ENCODE data around the gene GPC6. TPM values are rescaled to one million over a fixed set of nuclear protein-coding genes. Genes with fewer than 3 reads are reported as not detected.
"Not testable (repeated sequence)": the region's sequence is repeated elsewhere in the genome, so short reads cannot be mapped to it uniquely, and the experiment has no call there.

GPC6 gene
- total RNA-seq, result not detected in 2 replicates

DNA sequence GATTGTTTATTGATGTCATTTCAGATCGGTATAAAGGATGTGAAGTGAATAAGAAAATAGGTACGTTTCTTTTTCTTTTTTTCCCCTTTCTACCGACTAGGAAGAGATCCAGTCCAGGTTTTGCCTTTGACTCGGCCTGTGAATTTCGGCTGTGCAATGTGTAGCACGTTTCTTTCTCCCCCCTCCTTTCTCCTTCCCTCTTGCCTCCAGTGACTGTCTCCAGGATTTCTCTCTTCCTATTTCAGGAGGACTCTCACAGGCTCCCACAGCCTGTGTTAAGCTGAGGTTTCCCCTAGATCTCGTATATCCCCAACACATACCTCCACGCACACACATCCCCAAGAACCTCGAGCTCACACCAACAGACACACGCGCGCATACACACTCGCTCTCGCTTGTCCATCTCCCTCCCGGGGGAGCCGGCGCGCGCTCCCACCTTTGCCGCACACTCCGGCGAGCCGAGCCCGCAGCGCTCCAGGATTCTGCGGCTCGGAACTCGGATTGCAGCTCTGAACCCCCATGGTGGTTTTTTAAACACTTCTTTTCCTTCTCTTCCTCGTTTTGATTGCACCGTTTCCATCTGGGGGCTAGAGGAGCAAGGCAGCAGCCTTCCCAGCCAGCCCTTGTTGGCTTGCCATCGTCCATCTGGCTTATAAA, at the start of gene GPC6:
TSS of gene GPC6 (plus strand) at position 185 of the 657 bp plus-strand sequence.
- H3K4me3 Mint-ChIP-seq, result no peak within 1 kb of the TSS
- intact Hi-C loops (cut with micrococcal nuclease), result no loop called here
- H3K36me3 Mint-ChIP-seq (ENCODE audit: low read depth), result no peaks in the 10 kb centered on the region
- peaks cover 30% of the 10 kb centered on the region for H3K27me3 Mint-ChIP-seq (ENCODE audit: insufficient read depth)
- H3K4me1 Mint-ChIP-seq (ENCODE audit: low read depth), result no peaks in the 10 kb centered on the region
- DNase-seq (ENCODE audit: low spot score), result no peak
- no peak within 1 kb of the TSS for H3K27ac Mint-ChIP-seq
- no peaks in the 10 kb centered on the region for H3K9me3 Mint-ChIP-seq

GRCh38 chr13:93180356-93180969, 46.1 kb upstream of the GPC6 start:
- H3K27ac Mint-ChIP-seq, result no peak overlapping the region
- intact Hi-C loops (cut with micrococcal nuclease), result no loop called here
- peaks cover 2% of the 10 kb centered on the region for H3K9me3 Mint-ChIP-seq
- DNase-seq (ENCODE audit: low spot score), result no peak
- H3K4me1 Mint-ChIP-seq (ENCODE audit: low read depth), result no peaks in the 10 kb centered on the region
- H3K4me3 Mint-ChIP-seq, result no peak overlapping the region
- H3K27me3 Mint-ChIP-seq (ENCODE audit: insufficient read depth), result no peaks in the 10 kb centered on the region
- no peaks in the 10 kb centered on the region for H3K36me3 Mint-ChIP-seq (ENCODE audit: low read depth)

- Mint-ChIP-seq H3K27ac (no peak overlapping the region), H3K4me1 (ENCODE audit: low read depth) (no peaks in the 10 kb centered on the region), H3K4me3 (no peak overlapping the region), H3K36me3 (ENCODE audit: low read depth) (no peaks in the 10 kb centered on the region), H3K27me3 (ENCODE audit: insufficient read depth) (no peaks in the 10 kb centered on the region), H3K9me3 (no peaks in the 10 kb centered on the region)
- no peak for DNase-seq (ENCODE audit: low spot score)
- intact Hi-C loops (cut with micrococcal nuclease), result no loop called here
Measured at GRCh38 chr13:93182406-93182805, 44.2 kb upstream of the GPC6 start.

GRCh38 chr13:93183302-93183701, 43.3 kb upstream of the GPC6 start:
- Mint-ChIP-seq H3K27me3 (ENCODE audit: insufficient read depth) (no peaks in the 10 kb centered on the region), H3K4me1 (ENCODE audit: low read depth) (no peaks in the 10 kb centered on the region), H3K4me3 (no peak overlapping the region), H3K27ac (no peak overlapping the region), H3K9me3 (no peaks in the 10 kb centered on the region), H3K36me3 (ENCODE audit: low read depth) (no peaks in the 10 kb centered on the region)
- intact Hi-C loops (cut with micrococcal nuclease), result no loop called here
- DNase-seq (ENCODE audit: low spot score), result no peak

DNA sequence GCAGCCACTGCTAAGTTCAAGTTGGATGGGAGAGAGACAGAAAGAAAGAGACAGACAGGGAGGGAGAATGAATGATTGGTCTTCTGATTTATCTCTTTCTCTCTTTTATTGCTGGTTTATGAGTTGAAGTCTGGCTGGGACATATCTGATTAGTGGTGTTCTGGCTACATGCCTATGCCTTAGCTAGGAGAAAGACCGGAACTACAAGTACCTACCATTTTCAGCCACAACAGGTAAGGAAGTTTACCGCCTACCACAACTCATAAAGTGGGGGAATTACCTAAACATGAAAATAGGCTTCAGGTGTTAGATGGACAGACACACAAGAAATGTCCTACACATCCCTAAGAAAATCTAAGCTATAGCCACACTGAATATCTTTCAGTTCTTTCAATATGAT, 36.6 kb upstream of the GPC6 start:
- Mint-ChIP-seq H3K36me3 (ENCODE audit: low read depth) (no peaks in the 10 kb centered on the region), H3K4me1 (ENCODE audit: low read depth) (no peaks in the 10 kb centered on the region), H3K4me3 (no peak overlapping the region), H3K9me3 (no peaks in the 10 kb centered on the region), H3K27me3 (ENCODE audit: insufficient read depth) (no peaks in the 10 kb centered on the region), H3K27ac (no peak overlapping the region)
- DNase-seq (ENCODE audit: low spot score), result no peak
- intact Hi-C loops (cut with micrococcal nuclease), result no loop called here

DNA sequence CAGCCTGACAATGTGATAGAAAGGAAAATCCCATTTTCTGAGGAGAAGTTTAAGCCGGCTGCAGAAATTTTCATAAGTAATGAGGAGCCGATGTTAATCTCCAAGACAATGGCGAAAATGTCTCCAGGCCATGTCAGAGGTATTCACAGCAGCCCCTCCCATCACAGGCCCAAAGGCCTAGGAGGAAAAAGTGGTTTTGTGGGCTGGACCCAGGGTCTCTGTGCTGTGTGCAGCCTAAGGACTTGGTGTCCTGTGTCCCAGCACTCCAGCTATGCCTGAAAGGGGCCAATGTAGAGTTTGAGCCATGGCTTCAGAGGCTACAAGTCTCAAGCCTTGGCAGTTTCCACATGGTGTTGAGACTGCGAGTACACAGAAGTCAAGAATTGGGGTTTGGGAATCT, 32.9 kb upstream of the GPC6 start:
- no peak for DNase-seq (ENCODE audit: low spot score)
- Mint-ChIP-seq H3K27me3 (ENCODE audit: insufficient read depth) (no peaks in the 10 kb centered on the region), H3K4me3 (no peak overlapping the region), H3K4me1 (ENCODE audit: low read depth) (no peaks in the 10 kb centered on the region), H3K36me3 (ENCODE audit: low read depth) (no peaks in the 10 kb centered on the region), H3K27ac (no peak overlapping the region), H3K9me3 (peaks cover 11% of the 10 kb centered on the region)
- intact Hi-C loops (cut with micrococcal nuclease), result no loop called here

DNA sequence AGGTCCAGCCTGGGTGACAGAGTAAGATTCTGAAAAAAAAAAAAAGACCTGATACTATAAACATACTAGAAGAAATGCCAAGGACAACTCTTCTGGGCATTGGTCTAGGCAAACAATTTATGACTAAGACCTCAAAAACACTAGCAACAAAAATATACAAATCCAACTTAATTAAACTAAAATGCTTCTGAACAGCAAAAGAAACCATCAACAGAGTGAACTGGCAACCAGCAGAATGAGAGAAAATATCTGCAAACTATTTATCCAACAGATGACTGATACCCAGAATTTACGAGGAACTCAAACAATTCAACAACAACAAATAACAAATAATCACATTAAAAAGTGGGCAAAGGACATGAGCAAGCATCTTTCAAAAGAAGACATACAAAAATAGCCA, 26.8 kb upstream of the GPC6 start:
- intact Hi-C loops (cut with micrococcal nuclease), result no loop called here
- H3K9me3 Mint-ChIP-seq, result peaks cover 11% of the 10 kb centered on the region
- no peaks in the 10 kb centered on the region for H3K36me3 Mint-ChIP-seq (ENCODE audit: low read depth)
- no peak overlapping the region for H3K4me3 Mint-ChIP-seq
- no peaks in the 10 kb centered on the region for H3K4me1 Mint-ChIP-seq (ENCODE audit: low read depth)
- H3K27ac Mint-ChIP-seq, result no peak overlapping the region
- DNase-seq (ENCODE audit: low spot score), result no peak
- no peaks in the 10 kb centered on the region for H3K27me3 Mint-ChIP-seq (ENCODE audit: insufficient read depth)

DNA sequence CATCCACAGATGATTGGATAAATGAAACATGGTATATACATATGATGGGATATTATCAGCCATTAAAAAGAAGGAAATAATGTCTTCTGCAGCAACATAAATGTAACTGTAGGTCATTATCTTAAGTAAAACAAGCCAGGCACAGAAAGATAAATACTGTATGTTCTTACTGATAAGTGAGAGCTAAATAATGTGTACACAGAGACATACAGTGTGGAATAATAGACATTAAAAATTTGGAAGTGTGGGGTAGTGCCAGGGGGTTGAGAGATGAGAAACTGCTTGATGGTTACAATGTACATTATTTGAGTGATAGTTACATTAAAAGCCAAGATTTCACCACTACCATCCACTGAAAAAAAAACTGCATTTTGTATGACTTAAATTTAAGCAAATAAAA, 26.0 kb upstream of the GPC6 start:
- H3K4me1 Mint-ChIP-seq (ENCODE audit: low read depth), result no peaks in the 10 kb centered on the region
- H3K36me3 Mint-ChIP-seq (ENCODE audit: low read depth), result no peaks in the 10 kb centered on the region
- intact Hi-C loops (cut with micrococcal nuclease), result no loop called here
- no peak overlapping the region for H3K4me3 Mint-ChIP-seq
- DNase-seq (ENCODE audit: low spot score), result no peak
- H3K9me3 Mint-ChIP-seq, result peaks cover 7% of the 10 kb centered on the region
- H3K27me3 Mint-ChIP-seq (ENCODE audit: insufficient read depth), result no peaks in the 10 kb centered on the region
- H3K27ac Mint-ChIP-seq, result no peak overlapping the region

GRCh38 chr13:93201992-93202558, 24.5 kb upstream of the GPC6 start:
- DNase-seq (ENCODE audit: low spot score), result no peak
- H3K36me3 Mint-ChIP-seq (ENCODE audit: low read depth), result no peaks in the 10 kb centered on the region
- H3K27me3 Mint-ChIP-seq (ENCODE audit: insufficient read depth), result no peaks in the 10 kb centered on the region
- peaks cover 7% of the 10 kb centered on the region for H3K9me3 Mint-ChIP-seq
- H3K4me3 Mint-ChIP-seq, result no peak overlapping the region
- H3K4me1 Mint-ChIP-seq (ENCODE audit: low read depth), result no peaks in the 10 kb centered on the region
- H3K27ac Mint-ChIP-seq, result no peak overlapping the region
- intact Hi-C loops (cut with micrococcal nuclease), result no loop called here

DNA sequence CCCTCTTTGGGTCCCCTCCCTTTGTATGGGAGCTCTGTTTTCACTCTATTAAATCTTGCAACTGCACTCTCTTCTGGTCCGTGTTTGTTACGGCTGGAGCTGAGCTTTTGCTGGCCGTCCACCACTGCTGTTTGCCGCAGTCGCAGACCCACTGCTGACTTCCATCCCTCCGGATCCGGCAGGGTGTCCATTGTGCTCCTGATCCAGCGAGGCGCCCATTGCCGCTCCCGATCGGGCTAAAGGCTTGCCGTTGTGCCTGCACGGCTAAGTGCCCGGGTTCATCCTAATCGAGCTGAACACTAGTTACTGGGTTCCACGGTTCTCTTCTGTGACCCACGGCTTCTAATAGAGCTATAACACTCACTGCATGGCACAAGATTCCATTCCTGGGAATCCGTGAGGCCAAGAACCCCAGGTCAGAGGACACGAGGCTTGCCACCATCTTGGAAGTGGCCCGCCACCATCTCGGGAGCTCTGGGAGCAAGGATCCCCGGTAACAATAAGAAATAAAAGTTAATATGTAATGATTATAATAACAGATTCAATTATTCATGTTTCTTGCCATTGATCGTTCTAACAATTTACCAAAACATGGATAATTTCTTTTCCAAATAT, 19.7 kb upstream of the GPC6 start:
- not testable (repeated sequence) for H3K27me3 Mint-ChIP-seq (ENCODE audit: insufficient read depth); H3K27ac Mint-ChIP-seq

DNA sequence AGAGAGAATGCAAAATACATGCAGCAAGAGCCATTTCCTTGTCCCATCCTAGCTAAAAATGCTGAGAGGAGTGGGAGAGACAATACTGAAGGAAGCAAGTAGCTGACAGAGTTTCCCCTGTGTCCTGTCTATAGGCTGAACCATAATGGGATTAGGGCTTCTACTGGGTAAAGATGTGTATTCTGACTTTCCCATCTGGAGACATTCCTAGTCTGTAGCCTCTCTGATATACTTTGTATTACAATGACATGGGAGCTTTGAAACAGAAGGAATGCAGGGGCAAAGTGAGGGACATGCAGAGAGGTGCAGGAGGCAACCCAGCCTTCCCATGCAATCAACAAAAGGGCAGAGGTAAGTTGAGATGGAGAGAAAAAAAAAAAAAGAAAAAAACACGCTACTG, 10.5 kb upstream of the GPC6 start:
- H3K4me1 Mint-ChIP-seq (ENCODE audit: low read depth), result no peaks in the 10 kb centered on the region
- no peak overlapping the region for H3K27ac Mint-ChIP-seq
- no peak for DNase-seq (ENCODE audit: low spot score)
- H3K36me3 Mint-ChIP-seq (ENCODE audit: low read depth), result no peaks in the 10 kb centered on the region
- H3K4me3 Mint-ChIP-seq, result no peak overlapping the region
- H3K27me3 Mint-ChIP-seq (ENCODE audit: insufficient read depth), result no peaks in the 10 kb centered on the region
- no peaks in the 10 kb centered on the region for H3K9me3 Mint-ChIP-seq
- intact Hi-C loops (cut with micrococcal nuclease), result no loop called here

More for the DNA sequence above, 19.7 kb upstream of the GPC6 start:
- H3K36me3 Mint-ChIP-seq (ENCODE audit: low read depth); DNase-seq (ENCODE audit: low spot score); H3K9me3 Mint-ChIP-seq; H3K4me1 Mint-ChIP-seq (ENCODE audit: low read depth); H3K4me3 Mint-ChIP-seq; intact Hi-C loops (cut with micrococcal nuclease): not testable (repeated sequence)

GRCh38 chr13:93217721-93218261, 8.8 kb upstream of the GPC6 start:
- H3K27ac Mint-ChIP-seq, result no peak overlapping the region
- H3K4me3 Mint-ChIP-seq, result no peak overlapping the region
- intact Hi-C loops (cut with micrococcal nuclease), result no loop called here

DNA sequence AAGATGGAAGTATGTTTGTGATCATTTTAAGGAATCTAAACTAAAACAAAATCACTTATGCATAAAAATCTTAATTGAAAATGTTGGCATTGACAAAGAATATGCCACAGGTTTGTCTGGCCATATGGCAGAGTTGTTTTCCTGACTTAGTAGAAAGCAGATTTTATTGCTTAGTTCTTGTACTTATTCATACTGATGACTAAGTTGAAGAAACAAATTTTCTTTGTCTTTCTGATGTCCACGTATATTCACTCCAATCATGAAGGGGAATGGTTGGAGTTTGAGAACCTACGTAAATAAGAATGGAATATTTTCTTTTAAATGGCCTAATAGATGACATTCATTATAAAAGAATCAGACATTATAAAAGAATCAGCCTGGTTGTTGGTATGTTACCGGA, 8.0 kb upstream of the GPC6 start:
- Mint-ChIP-seq H3K9me3 (no peaks in the 10 kb centered on the region), H3K27me3 (ENCODE audit: insufficient read depth) (no peaks in the 10 kb centered on the region), H3K27ac (no peak overlapping the region), H3K4me1 (ENCODE audit: low read depth) (no peaks in the 10 kb centered on the region), H3K36me3 (ENCODE audit: low read depth) (no peaks in the 10 kb centered on the region), H3K4me3 (no peak overlapping the region)
- intact Hi-C loops (cut with micrococcal nuclease), result no loop called here
- no peak for DNase-seq (ENCODE audit: low spot score)

More at GRCh38 chr13:93217721-93218261, 8.8 kb upstream of the GPC6 start:
- no peaks in the 10 kb centered on the region for H3K36me3 Mint-ChIP-seq (ENCODE audit: low read depth)
- no peaks in the 10 kb centered on the region for H3K27me3 Mint-ChIP-seq (ENCODE audit: insufficient read depth)
- no peaks in the 10 kb centered on the region for H3K9me3 Mint-ChIP-seq
- DNase-seq (ENCODE audit: low spot score), result no peak
- H3K4me1 Mint-ChIP-seq (ENCODE audit: low read depth), result no peaks in the 10 kb centered on the region
